Osteocyte (in vitro differentiated cells): Measurements from ENCODE around the gene TOM1L2. TPM values are rescaled to one million over a fixed set of nuclear protein-coding genes. Genes with fewer than 3 reads are reported as not detected.

ENCODE experiments used
- DNase-seq: peaks from one replicate; pipeline ENCODE4 v3.0.0; 2021; ENCODE audit warnings: mixed read lengths; ENCODE audit not compliant: unreplicated experiment; ENCODE audit errors: extremely low spot score
- H3K27ac Mint-ChIP-seq: one replicate; pipeline ENCODE4 v1.8.0; 2021; ENCODE audit warnings: mild to moderate bottlenecking, mixed read lengths; ENCODE audit not compliant: unreplicated experiment
- H3K27me3 Mint-ChIP-seq: one replicate; pipeline ENCODE4 v1.8.0; 2021; ENCODE audit warnings: mixed read lengths; ENCODE audit not compliant: unreplicated experiment
- H3K36me3 Mint-ChIP-seq: one replicate; pipeline ENCODE4 v1.8.0; 2021; ENCODE audit warnings: mixed read lengths; ENCODE audit not compliant: unreplicated experiment
- H3K4me1 Mint-ChIP-seq: one replicate; pipeline ENCODE4 v1.8.0; 2021; ENCODE audit warnings: mixed read lengths; ENCODE audit not compliant: unreplicated experiment
- H3K4me3 Mint-ChIP-seq: one replicate; pipeline ENCODE4 v1.8.0; 2021; ENCODE audit warnings: mild to moderate bottlenecking, moderate library complexity, mixed read lengths; ENCODE audit not compliant: unreplicated experiment
- H3K9me3 Mint-ChIP-seq: one replicate; pipeline ENCODE4 v1.8.0; 2021; ENCODE audit warnings: mixed read lengths; ENCODE audit not compliant: unreplicated experiment
- CTCF ChIP-seq: fragments of 200-600 bp; sonication (generic); IDR thresholded peaks from 2 replicates; pipeline ENCODE4 v1.5.0; 2021; ENCODE audit warnings: antibody characterized with exemption, mild to moderate bottlenecking, moderate library complexity
- total RNA-seq: library from RNA; stranded (reverse); gene quantifications from 2 replicates; pipeline ENCODE4 v1.2.1, GENCODE V29; 2021

Gene TOM1L2
- total RNA-seq, 1 donor from 2014 or later = 69.7 TPM

GRCh38 chr17:17819561-17819995 is 152.6 kb downstream of the TOM1L2 start:
- no peaks in the 10 kb centered on the region for H3K9me3 Mint-ChIP-seq
- peaks cover 11% of the 10 kb centered on the region for H3K36me3 Mint-ChIP-seq
- H3K27me3 Mint-ChIP-seq = no peaks in the 10 kb centered on the region
- TF ChIP-seq CTCF = no peak
- no peak for DNase-seq
- H3K4me1 Mint-ChIP-seq = peaks cover 49% of the 10 kb centered on the region
- no peak overlapping the region for H3K27ac Mint-ChIP-seq
- H3K4me3 Mint-ChIP-seq = no peak overlapping the region

DNA sequence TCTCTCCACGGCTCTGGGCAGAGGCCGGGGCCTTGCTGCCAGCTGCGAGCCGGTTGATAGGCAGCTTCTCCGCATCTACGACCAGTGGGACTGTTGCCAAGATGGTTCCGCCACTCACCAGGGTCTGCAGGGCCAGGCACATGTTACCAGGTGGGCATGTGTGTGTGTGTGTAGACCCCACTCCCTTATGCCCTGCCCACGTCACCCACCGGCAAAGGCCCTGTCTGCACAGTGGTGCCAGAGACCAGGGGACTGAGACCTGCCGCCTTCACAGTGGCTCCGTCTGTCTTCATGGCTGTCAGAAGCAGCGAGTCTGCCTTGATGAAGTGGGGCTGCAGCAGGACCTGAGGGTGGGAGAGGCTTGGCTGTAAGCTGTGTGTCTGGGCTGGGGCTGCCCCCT is 153.1 kb downstream of the TOM1L2 start:
- H3K36me3 Mint-ChIP-seq = peaks cover 11% of the 10 kb centered on the region
- no peaks in the 10 kb centered on the region for H3K9me3 Mint-ChIP-seq
- H3K27ac Mint-ChIP-seq = no peak overlapping the region
- H3K4me3 Mint-ChIP-seq = no peak overlapping the region
- no peak for TF ChIP-seq CTCF
- DNase-seq = no peak
- H3K27me3 Mint-ChIP-seq = no peaks in the 10 kb centered on the region
- peaks cover 44% of the 10 kb centered on the region for H3K4me1 Mint-ChIP-seq

DNA sequence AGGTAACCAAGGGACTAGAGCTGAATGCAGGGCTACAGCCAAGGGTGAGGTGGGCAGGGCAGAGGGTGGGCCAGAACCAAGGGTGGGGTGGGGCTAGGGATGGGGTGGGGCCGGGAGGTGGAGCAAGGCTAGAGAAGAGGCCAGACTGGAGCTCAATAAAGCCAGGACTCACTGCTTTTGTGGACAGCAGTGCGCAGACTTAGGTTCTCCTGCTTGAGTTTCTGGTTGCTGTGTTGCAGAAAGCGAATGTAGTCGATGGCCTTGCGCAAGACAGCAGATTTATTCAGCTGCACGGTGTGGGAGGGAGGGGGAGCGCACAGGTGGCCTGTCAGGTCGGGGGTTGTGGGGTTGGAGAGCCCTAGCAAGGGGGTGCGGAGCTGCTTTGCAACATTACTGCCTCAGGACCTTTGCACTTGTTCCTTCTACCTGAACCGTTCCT is 154.1 kb downstream of the TOM1L2 start:
- Mint-ChIP-seq H3K27me3 (no peaks in the 10 kb centered on the region), H3K27ac (no peak overlapping the region), H3K4me1 (peaks cover 37% of the 10 kb centered on the region), H3K36me3 (peaks cover 11% of the 10 kb centered on the region), H3K4me3 (no peak overlapping the region), H3K9me3 (no peaks in the 10 kb centered on the region)
- no peak for DNase-seq
- no peak for TF ChIP-seq CTCF

DNA sequence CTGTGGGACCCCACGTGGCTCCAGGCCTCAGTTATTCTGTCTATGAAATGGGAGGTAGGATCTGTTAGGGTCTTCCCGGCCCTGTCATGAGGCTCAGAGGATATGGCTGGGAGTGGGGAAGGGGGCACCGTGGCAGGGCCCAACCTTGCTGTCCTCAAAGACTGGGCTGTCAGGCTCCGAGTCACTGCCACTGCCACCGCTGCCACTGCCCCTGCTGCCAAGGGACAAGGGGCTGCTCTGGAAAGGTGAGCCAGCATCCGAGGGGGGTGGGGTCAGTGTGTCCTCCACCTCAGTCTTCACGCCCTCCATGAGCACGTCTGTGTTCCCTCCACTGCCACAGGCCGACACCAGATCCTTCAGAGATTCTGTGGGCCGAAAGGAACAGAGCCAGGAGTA is 154.7 kb downstream of the TOM1L2 start:
- H3K27ac Mint-ChIP-seq = no peak overlapping the region
- peaks cover 32% of the 10 kb centered on the region for H3K4me1 Mint-ChIP-seq
- H3K9me3 Mint-ChIP-seq = no peaks in the 10 kb centered on the region
- H3K36me3 Mint-ChIP-seq = peaks cover 11% of the 10 kb centered on the region
- no peak for DNase-seq
- no peak for TF ChIP-seq CTCF
- H3K27me3 Mint-ChIP-seq = no peaks in the 10 kb centered on the region
- no peak overlapping the region for H3K4me3 Mint-ChIP-seq

DNA sequence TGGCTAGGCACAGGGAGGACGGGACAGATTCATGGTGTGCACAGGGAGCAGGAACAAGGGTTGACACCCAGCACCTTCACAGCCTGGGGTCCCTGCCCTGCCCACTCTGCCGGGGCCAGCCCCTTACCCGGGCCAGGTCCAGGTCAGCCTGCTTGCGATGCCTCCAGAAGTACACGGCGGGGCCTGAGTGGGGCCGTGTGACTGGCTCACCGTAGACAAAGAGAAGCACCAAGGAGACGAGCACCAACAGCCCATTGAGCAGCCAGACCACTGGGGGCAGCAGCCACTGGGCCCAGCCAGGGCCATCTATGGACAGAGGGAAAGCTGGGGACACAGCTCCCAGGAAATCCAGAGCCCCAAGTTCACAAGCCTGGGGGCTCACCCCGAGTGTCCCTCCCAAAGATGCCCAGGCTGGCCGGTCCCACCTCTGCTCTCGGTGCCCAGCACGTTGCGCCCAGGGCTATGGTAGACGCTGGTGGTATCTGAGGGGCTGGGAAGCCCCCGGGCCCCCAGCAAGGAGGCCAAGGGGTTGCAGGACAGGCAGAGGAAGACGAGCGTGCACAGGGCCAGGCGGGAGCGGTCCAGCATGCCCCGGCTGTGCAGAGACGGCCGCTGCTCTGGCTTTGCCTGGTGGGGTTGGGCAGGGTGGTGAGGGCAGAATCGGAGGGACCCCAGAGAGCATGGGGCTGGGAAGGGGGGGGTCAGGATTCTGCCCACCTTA is 155.2 kb downstream of the TOM1L2 start:
- H3K4me3 Mint-ChIP-seq = no peak overlapping the region
- H3K36me3 Mint-ChIP-seq = peaks cover 11% of the 10 kb centered on the region
- TF ChIP-seq CTCF = peak; percentile 10
- H3K27me3 Mint-ChIP-seq = no peaks in the 10 kb centered on the region
- DNase-seq = no peak
- peaks cover 30% of the 10 kb centered on the region for H3K4me1 Mint-ChIP-seq
- no peaks in the 10 kb centered on the region for H3K9me3 Mint-ChIP-seq
- H3K27ac Mint-ChIP-seq = no peak overlapping the region
